HepG2 (cell line): ENCODE data around the gene LRRC8D.

Experiments
- RFX3 ChIP-seq: IDR thresholded peaks from 2 replicates; pipeline ENCODE4 v1.6.1; 2016; ENCODE audit warnings: missing biosample characterization, missing genetic modification reagents
- ZNF766 ChIP-seq: sonication (generic); formaldehyde crosslinking; IDR thresholded peaks from 2 replicates; pipeline ENCODE4 v1.5.0; 2020; ENCODE audit warnings: missing genetic modification reagents, borderline replicate concordance

GRCh38 chr1:89786628-89787214, 34.1 kb upstream of the LRRC8D start:
- TF ChIP-seq ZNF766 (CRISPR knock-in tag) (no peak), RFX3 (CRISPR knock-in tag) (no peak)
